ENCODE measurements around the gene NOL8.
A peak's percentile ranks its signal among the peaks of the same experiment; 100 is the strongest.

Gene NOL8

DNA sequence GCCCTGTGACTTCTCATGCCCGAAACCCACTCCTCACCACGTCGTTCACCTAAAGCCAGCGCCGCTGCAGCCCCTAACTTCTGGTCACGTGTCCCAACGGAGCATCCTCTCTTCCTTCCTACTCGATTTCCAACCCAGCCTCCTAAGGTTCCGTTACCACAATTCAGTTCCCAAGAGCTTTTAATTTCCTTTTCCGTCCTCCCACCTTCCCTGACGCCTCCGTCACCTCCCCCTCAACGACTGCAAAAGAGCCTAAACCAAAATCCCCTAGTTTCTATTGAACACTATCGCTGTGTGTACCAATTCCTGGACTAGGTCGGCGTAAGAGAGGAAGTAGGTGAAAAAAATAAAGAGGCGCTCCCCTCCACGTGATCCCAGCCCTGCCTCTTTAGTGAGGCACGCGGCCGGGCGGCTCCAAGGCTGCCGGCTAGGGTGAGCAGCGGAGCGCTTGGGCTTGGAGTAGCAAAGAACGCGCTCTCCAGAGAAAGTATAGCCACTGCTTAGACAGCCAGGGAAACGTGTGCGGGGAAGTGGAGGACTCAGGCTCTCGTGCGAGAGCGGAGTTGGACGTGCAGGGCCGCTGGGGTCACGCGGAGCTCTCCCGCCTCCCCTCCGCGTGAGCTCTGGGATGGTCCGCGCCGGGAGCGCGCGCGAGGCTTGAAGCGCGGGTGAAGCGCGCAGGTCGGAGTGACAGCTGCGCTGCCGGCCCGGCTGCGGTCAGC, at the start of gene NOL8, which contains the start of gene CENPP:
NOL8 (minus strand) TSS at position 82 of the 722 bp plus-strand sequence. CDS start 1,189 bp downstream, outside the sequence.
CENPP (plus strand) TSS at position 685 of the 722 bp plus-strand sequence.
- peak; percentile 94 for DNase-seq

DNA sequence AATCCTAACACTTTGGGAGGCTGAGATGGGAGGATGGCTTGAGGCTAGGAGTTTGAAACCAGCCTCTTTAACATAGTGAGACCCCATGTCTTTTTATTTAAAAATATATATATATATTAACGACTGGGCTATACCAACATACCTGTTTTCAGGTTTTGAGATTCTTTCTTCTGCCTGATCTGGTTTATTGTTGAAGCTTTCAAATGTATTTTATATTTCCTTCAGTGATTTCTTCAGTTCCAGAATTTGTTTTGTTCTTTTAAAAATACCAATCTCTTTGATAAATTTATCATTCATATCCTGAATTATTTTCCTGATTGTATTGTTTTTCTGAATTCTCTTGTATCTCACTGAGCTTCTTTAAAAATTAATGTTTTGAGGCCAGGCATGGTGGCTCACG, 48.0 kb upstream of the NOL8 start:
- DNase-seq, result no peak

DNA sequence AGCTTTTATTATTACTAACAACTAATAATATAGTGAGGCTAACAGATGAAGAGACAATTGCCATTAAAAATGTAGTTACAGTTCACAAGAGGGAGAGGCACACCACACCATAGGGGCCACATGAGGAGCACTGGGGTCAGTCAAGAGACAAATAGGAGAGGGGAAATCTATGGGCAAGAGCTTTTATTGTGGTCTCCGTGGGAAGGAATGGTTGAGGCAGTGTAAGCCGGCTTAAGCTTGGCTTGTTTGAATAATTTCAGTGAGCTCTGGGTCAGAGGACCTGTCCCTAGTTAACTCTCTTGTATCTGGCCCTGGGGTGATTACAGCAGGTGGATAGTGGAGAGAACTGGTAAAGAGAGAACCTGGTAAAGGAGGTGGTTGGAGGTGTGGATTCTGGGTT, 43.9 kb upstream of the NOL8 start:
- DNase-seq, result no peak

DNA sequence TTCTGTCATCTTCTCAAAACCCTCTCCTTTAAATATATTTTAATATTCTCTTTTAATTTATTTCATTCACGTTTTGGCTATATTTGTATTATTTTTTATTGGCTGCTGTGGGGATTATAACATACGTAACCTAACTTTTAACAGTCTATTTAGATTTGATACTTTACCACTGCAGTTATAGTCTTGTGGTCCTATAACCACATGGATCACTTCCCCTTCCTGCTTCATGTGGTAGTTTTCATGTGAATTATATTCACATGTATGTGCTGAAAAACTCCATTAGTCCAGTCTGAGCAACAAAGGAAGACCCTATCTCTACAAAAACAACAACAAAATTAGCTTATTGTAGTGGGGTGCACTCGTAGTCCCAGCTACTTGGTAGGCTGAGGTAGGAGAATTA, 34.9 kb upstream of the NOL8 start:
- no peak for DNase-seq

DNA sequence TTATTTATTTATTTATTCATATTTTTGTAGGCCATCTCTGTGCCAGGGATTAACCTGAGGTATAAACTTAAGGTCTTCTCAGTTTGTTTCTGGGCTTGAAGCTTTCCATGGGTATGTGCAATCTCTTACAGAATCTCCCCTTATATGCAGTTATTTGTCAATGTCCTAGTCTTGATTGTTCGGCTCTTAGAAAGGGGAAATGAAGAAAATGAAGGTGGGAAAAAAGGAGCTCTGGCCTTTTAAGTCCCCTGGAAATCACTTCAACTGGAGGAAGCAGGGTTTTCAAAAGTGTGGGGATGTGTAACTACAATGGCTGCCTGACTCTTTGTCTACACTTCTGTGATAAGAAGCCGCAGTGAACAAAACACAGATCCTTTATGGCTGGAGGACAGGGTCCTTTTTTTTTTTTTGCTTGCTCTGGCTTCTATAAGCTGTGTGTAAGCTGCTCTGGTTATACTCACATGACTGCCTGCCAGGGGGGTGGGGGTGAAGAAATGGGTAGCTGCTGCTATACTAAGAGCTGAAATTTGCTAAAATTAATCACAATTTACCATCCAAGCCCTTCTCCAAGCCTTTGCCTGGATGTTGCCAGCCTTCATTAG, 34.3 kb upstream of the NOL8 start:
- DNase-seq, result no peak

DNA sequence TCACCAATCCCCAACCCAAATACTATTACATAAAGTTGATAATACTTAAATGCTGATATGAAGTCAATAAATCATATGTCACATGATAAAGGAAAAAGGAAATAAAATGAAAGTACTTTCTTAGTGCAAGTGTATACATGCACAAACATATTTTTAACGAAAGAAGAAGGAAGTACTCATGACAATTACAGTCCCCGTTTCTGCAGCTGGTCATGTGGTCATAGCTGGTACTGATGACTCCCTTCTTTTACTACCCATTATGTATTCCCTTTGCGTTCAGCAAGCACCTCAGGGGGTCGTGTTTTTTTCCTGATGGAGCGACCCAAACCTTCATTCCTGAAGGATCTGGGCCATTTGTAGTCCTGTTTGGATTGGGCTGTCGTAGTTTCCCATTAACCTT, 27.9 kb upstream of the NOL8 start:
- DNase-seq, result no peak

DNA sequence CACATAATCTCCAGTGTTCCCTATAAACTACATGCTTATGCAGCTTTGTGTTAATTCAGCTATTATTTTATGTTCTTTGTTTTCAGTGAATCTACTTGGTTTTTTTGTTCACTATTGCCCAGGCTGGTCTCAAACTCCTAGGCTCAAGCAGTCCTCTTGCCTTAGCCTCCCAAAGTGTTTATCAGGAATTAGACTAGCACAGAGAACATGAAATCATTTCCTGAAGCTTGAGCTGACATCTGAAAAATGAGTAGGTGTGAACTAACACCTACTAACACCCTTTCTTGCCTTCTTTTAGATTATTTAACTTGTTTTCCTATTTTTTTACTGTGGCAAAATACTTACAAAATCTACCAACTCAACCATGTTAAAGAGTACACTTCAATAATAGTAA, 25.6 kb upstream of the NOL8 start:
- no peak for DNase-seq

DNA sequence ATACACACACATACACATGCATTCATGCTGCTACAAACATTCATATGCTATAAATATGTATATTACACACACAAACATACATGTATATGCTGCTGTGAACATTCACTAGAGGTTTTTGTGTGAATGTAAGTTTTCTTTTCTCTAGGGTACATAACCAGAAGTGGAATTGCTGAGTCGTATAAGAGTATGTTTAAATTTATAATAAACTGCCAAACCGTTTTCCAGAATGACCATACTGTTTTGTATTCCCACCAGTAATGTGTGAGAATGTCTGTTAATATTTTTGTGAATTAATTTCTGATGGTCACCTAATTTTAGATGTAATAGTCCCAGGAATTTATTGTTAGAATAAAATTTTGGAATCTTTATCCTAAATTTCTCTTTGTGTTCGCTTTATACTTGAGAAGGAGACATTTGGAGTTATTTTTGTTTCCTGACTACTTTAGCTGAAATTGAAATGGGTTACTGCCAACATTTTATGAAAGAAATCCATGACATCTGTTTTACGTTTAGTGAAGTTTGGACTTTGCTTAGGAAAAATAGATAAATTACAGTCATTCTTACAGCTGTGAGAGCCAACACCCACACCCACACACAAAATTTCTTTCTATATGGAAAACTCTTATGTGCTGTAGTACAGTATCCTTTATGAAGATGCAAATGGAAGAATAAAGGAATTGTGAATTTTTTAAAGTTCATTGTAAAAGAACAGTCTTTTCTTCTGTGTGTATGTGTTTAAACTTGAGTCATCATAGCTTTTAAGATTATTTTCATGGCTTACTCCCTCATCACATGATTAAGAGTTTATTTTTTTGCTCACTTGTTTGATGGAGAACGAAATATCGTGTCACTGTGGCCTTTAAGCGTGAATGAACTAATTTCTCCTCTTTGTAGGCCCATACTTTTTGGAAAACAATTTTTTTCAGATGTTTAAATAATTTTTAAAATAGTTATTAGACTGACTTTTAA, 24.9 kb upstream of the NOL8 start:
- DNase-seq, result no peak

DNA sequence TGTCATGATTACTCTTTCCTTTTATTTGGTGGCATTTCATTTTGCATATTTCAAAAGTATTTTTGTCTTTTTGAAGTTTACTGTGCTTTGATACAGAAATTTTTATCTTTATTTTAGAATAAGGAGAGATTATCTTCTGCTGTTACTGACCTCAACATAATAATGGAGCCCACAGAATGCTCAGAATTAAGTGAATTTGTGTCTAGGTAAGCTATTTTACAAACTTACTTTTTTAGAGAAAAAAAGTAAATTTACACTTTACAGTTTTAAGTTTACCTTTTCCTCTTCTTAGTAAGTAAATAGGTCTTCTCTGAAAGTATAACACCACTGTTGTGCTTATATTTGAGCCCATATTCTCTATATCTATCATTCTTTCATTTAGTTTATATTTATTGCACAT, 20.4 kb upstream of the NOL8 start:
- no peak for DNase-seq

DNA sequence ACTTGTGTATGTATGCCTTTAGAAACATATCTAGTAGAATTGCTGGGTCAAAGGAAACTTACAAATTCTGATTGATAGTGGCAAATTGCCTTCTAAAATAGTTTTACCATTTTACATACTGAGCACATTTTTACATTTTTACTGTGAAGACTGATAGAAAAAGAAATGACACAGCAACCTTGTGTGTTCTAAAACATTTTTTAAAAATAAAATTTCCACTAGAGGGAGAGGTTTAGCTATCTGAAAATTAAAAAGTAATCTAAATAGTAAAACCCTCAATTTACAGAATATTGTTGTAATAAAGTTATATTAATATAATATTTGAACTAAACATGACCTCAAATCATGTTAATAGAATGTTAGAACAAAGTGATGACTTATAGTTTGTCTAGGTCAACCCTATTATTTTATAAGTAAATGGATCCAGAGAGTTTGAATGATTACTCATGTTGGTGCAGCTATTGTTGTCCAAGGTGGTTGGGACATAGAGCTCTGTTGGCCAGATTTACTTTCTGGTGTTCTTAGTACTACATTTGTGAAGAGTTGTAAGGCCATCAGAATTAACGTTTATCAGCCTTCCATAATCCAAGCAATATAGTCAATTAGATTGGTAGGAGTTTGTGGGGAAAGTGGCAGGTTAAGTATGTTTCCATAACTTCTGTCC, 17.8 kb upstream of the NOL8 start:
- DNase-seq, result no peak

DNA sequence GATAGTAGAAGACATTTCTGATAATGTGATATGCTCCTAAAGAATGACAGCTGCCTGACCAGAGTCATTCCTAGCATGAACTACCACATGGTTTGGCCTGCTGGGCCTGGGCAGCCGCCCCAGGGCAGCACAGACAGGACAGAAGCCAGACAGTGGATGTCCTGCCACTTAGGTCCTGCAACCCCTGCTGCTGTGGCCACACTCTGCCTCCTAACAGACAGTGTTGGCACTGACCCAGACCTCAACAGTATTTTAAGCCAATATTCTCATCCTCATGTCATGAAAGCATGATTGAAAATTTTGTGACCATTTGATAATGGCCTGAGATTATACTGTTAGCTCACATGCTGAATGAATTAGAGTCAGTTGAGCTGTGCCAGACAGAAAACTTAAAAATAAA, 16.4 kb upstream of the NOL8 start:
- no peak for DNase-seq

DNA sequence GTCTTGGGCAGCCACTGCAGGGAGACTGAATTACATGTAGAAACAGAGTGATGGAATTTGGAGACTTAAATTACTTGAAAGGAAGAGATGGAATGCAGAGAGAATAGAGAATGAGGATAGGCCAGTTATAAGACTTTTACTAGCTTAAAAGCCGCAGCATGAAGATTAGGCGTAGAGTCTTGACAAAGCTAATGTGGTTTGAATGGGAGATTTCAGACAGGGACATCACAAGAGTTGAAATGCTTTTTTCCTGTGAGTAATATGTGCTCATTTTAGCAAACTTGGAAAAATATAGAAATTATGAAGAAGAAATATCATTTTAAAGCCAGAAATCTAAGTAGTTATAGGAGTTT, 8.1 kb upstream of the NOL8 start:
- DNase-seq, result no peak

DNA sequence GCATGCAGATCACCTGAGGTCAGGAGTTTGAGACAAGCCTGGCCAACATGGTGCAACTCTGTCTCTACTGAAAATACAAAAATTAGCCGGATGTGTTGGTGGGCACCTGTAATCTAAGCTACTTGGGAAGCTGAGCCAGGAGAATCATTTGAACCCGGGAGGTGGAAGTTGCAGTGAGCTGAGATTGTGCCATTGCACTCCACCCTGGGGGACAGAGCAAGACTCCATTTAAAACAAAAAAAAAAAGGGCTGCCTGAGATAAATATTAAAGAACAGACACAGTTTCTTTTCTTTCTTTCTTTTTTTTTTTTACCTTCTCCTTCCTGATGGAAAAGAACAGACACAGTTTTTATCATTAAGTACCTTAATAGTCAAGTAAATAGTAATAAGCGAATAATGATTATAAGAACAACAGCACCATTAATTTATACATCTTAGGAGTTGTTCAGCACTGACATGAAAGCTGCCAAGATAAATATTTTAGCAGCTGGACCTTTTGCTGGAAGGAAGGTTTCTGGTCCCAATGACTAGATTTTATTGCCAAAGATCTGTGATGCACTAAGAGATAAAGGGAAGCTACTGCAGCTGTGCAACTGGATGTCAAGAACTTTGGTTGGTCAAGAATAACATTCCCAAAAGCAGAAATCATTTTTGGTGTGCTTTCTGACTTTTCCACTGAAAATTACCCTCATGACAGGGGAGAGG, 7.6 kb upstream of the NOL8 start:
- no peak for DNase-seq

DNA sequence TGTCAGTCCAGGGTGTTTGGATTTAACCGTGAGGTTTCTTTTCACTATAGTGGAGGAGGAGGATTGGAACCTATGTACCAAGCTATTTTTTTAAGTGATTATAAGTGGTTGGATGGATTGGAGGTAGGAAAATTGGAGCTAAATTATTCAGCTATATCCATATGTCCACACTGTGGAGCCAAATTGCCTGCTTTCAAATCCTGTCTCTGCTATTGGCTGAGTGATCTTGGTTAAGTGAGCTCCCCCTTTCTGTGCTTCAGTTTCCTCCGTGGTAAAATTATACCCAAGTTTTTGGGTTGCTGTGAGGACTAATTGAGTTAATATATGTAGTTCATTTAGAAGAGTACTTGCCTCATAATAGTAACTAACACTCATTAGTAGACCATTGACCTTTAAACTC, 3.1 kb upstream of the NOL8 start:
- DNase-seq, result peak; percentile 2

DNA sequence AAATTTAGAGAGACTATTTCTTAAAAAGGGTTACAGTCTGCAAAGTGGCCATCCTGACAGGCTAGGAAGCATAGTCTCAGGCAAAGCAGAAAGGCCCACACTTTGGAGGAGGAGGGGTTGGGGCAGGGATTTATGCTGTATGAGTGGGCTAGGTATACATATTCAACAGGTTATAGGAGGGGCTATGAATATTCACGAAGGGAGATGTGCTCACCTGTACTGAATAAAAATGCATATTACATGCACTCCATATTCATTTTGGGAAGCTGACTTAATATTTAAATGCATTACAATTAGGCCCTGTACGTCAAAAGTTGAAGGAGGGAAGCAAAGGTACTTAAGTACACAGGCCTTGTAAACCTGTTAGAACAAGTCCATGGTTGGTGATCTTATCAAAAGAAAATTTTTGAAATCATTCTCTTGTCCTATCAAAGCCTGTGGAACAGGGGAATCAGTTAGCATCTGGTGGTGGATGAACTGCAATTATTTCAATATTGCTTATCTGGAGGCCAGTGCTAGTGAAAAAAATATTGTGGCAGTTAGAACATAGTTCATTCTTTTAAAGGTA, 2.2 kb upstream of the NOL8 start:
- DNase-seq, result no peak

DNA sequence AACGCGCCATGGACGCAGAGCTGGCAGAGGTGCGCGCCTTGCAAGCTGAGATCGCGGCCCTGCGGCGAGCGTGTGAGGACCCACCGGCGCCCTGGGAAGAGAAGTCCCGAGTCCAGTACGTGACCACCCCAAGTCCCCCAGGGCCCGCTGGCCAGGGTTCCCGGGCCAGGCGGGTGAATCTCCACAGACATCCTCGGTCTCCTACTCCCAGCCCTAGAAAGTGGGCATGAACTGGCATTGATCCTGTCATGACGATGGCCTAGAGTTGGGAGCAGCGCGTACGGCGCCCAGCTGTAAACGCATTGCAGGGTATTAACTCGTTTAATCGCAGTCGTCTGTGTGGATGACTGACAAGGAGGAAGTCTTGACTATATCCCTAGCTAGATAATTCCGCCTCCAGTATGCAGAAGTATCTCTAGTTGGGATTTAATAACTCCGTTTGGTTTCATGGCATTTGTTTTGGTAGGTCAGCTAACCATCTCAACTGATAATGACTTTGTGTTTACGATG, 896 bp upstream of the NOL8 start:
- DNase-seq, result peak; percentile 68

DNA sequence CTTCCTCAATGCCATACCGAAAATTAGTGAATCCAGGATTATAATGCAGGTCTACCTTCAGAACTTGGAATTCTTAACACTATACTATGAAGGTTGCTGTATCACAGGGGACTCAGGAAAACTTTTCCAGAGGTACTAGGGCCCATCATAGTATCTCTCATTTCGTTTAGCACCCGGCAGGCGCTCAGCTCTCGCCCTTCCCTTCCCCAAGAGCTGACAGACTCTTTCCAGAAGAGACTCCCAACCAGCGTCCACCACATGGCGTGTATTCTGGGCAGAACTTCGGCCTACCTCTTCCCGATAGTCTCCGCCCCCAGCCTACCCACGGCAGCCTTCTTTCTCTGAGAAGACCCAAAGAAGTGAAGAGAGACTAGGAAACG, 271 bp downstream of the NOL8 start:
- peak; percentile 79 for DNase-seq

DNA sequence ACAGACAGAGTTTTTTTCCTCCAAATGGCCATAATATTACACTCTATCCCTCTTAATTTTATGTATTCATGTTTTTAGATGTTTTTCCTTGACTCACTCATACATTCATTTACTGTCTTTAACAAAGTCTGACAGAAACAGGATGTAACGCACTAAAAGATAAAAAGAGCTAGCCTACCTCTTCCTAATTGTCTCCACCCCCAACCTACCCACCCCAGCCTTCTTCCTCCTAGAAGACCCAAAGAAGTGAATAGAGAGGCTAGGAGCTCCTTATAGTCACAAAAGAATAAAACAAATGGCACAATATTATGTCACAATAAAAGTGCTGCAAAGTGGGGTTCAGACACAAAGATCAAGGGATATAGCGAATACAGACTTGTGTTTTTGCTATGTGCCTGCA, 719 bp downstream of the NOL8 start:
- no peak for DNase-seq

DNA sequence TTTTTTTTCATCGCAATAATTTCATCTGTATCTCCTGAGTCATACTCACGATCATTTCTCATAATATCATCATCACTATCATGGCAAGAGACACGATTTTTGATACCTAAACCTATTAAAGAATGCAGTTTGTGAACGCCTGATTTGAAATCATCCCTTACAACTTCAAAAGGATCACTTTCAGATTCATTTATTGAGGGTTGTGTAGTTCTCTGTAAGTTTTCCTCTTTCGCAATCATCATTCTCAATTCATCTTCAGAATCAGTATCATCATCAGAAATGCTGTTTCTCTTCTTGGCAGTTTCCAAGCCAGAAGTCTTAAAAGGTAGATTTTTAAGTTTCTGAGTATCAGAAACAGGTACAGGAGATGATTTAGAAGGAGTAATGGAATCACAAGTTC, 9.7 kb downstream of the NOL8 start:
- DNase-seq, result no peak

DNA sequence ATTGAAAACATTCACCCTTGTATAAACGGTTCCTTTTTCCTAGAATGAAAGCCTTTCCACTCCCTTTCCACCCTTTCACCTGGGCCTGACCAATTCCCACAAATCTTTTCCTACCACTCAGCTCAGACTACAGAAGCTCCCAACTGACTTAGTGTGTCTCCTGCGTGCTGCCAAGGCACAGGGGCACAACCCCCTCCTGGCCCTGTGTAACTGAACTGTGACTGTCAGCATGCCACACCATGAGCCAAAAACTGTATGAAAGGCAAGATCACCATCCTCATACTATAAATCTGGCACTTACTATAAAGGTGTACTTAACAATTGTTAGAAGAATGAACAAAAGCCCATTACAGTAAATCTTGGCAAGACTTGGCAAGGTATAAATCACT, 11.5 kb downstream of the NOL8 start:
- DNase-seq, result no peak

DNA sequence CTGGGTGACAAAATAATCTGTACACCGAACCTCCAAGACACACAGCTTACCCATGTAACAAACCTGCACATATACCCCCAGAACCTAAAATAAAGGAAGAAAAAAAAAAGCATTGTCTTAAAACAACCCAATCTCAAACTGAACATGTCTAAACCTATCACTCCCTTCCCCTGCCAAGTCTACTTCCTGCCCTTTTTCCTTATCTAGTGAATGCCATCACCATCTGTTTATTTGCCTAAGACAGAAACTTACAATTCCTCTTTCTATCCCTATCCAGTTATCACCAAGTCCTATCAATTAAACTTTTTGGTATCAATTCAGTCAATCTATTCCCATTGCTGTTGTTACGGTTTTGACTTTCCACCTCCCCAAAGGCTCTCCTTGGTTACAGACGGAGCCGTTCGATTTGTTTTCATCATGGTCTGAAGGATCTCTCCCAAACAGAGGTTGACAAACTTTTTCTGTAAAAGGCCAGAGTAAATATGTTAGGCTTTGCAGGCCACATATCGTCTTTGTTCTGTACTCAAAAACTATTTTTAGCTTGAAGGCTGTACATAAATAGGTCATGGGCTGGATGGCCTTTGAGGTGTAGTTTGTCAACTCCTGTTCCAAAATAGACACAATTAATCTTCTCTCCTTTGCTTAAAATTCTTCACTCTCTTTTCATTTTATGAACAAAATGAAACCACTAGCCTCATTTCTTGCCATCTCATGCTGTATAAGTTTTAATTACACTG, 12.1 kb downstream of the NOL8 start:
- no peak for DNase-seq
